GM18505 (cell line): ENCODE results near the gene BICD2.

ENCODE experiments used
- ATAC-seq: cut with Tn5 transposase; IDR thresholded peaks from one replicate; pipeline ENCODE4 v1.9.1; 2021; ENCODE audit not compliant: unreplicated experiment
- POLR2A ChIP-seq: IDR thresholded peaks from 4 replicates; pipeline ENCODE4 v1.6.1; 2011; ENCODE audit warnings: borderline replicate concordance; ENCODE audit not compliant: insufficient read depth, insufficient read length; ENCODE audit errors: extremely low read depth

Gene BICD2

GRCh38 chr9:92665836-92666235, 98.8 kb downstream of the BICD2 start:
- ATAC-seq, result no peak
- TF ChIP-seq POLR2A, result no peak

- peak; percentile 40 for ATAC-seq
- no peak for TF ChIP-seq POLR2A
Observed at GRCh38 chr9:92664394-92665152, 100.1 kb downstream of the BICD2 start.

- ATAC-seq, result no peak
- TF ChIP-seq POLR2A, result no peak
Observed at GRCh38 chr9:92663951-92664350, 100.7 kb downstream of the BICD2 start.

GRCh38 chr9:92663126-92663525, 101.5 kb downstream of the BICD2 start:
- no peak for TF ChIP-seq POLR2A
- ATAC-seq, result no peak

- ATAC-seq, result no peak
- TF ChIP-seq POLR2A, result no peak
Observed at GRCh38 chr9:92661743-92662142, 102.9 kb downstream of the BICD2 start.
